PFSK-1 (cell line): ENCODE measurements around the gene ATG2B.

Source experiments
- FOXP2 ChIP-seq: optimal IDR thresholded peaks from 2 replicates; pipeline ENCODE3; 2011; ENCODE audit warnings: borderline replicate concordance, control low read depth, inconsistent platforms; ENCODE audit not compliant: insufficient read depth; ENCODE audit errors: extremely low read length, extremely low read depth
- POLR2AphosphoS5 ChIP-seq: IDR thresholded peaks from 2 replicates; pipeline ENCODE4 v1.6.1; 2012; ENCODE audit warnings: low read depth, mild to moderate bottlenecking, control low read depth, low read length, moderate library complexity
- SIN3A ChIP-seq: IDR thresholded peaks from 2 replicates; pipeline ENCODE4 v1.6.1; 2012; ENCODE audit warnings: mild to moderate bottlenecking, low read length, moderate library complexity, borderline replicate concordance; ENCODE audit not compliant: insufficient read depth
- TAF1 ChIP-seq: IDR thresholded peaks from 2 replicates; pipeline ENCODE4 v1.6.1; 2012; ENCODE audit warnings: low read length, control low read depth, borderline replicate concordance; ENCODE audit not compliant: insufficient read depth
- TF ChIP-seq, protein P1 (sequence below), 2 experiments: IDR thresholded peaks; 2 replicates each; pipeline versions ENCODE4 v1.6.1 to v1.8.0; 2011 to 2012; ENCODE audit warnings: low read depth in 2 of 2, low read length in 2 of 2, control low read depth in 1 of 2, inconsistent platforms in 1 of 2, mild to moderate bottlenecking in 1 of 2, moderate library complexity in 1 of 2; ENCODE audit not compliant: insufficient read depth in 1 of 2

ATG2B gene

GRCh38 chr14:96243785-96244184, 119.4 kb downstream of the ATG2B start:
- TF ChIP-seq SIN3A = no peak
- TF ChIP-seq POLR2AphosphoS5 = no peak
- TF ChIP-seq FOXP2 = no peak
- TF ChIP-seq TAF1 = no peak
- TF ChIP-seq, protein P1, sequence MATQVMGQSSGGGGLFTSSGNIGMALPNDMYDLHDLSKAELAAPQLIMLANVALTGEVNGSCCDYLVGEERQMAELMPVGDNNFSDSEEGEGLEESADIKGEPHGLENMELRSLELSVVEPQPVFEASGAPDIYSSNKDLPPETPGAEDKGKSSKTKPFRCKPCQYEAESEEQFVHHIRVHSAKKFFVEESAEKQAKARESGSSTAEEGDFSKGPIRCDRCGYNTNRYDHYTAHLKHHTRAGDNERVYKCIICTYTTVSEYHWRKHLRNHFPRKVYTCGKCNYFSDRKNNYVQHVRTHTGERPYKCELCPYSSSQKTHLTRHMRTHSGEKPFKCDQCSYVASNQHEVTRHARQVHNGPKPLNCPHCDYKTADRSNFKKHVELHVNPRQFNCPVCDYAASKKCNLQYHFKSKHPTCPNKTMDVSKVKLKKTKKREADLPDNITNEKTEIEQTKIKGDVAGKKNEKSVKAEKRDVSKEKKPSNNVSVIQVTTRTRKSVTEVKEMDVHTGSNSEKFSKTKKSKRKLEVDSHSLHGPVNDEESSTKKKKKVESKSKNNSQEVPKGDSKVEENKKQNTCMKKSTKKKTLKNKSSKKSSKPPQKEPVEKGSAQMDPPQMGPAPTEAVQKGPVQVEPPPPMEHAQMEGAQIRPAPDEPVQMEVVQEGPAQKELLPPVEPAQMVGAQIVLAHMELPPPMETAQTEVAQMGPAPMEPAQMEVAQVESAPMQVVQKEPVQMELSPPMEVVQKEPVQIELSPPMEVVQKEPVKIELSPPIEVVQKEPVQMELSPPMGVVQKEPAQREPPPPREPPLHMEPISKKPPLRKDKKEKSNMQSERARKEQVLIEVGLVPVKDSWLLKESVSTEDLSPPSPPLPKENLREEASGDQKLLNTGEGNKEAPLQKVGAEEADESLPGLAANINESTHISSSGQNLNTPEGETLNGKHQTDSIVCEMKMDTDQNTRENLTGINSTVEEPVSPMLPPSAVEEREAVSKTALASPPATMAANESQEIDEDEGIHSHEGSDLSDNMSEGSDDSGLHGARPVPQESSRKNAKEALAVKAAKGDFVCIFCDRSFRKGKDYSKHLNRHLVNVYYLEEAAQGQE (IDR thresholded peaks at IDR 0.05; ENCODE audit: insufficient read depth in 1 of 2, low read depth in 2 of 2, low read length in 2 of 2) = no peak

DNA sequence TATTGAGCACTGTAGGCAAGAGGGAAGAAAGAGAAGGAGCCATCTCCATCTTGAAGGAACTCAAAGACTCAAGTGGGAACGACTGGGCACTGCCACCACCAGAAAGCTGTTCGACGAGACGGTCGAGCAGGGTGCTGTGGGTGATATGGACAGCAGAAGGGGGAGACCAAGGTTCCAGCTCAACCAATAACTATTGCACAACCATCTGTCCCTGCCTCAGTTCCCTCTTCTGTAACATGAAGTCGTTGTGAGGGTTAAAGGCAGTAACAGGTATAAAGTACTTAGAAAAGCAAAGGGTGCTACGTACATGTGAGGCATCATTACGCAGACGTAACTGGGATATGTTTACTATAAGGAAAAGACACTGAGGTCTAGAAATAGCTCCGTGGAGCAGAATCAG, 121.0 kb downstream of the ATG2B start:
- TF ChIP-seq SIN3A (no peak), FOXP2 (no peak), TAF1 (no peak), POLR2AphosphoS5 (no peak)
- TF ChIP-seq, protein P1 (IDR thresholded peaks at IDR 0.05; ENCODE audit: insufficient read depth in 1 of 2, low read depth in 2 of 2, low read length in 2 of 2) = no peak

GRCh38 chr14:96240641-96241040, 122.5 kb downstream of the ATG2B start:
- TF ChIP-seq TAF1 = no peak
- no peak for TF ChIP-seq SIN3A
- TF ChIP-seq POLR2AphosphoS5 = no peak
- TF ChIP-seq FOXP2 = no peak
- TF ChIP-seq, protein P1 (IDR thresholded peaks at IDR 0.05; ENCODE audit: insufficient read depth in 1 of 2, low read depth in 2 of 2, low read length in 2 of 2) = no peak

DNA sequence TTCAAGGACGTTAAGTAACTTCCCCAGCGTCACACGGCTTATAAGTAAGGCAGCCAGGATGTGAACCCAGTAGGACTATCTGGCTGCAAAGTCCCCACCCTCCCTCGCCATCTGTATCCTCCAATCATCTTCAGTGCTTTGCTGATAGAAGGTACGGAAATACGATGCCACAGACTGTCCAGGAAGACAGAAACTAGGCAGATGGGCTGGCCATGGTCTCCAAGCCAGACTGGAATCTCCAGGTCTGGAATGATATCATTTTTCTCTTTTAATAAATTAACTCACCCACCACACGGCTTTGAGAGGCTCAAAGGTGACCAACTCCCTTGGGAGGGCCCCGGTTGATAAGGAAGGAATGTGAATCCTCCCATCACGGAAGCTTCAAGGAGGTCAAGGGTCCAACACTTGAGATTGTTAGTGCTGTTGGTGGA, 123.4 kb downstream of the ATG2B start:
- TF ChIP-seq TAF1 = no peak
- no peak for TF ChIP-seq FOXP2
- TF ChIP-seq, protein P1 (IDR thresholded peaks at IDR 0.05; ENCODE audit: insufficient read depth in 1 of 2, low read depth in 2 of 2, low read length in 2 of 2) = no peak
- TF ChIP-seq SIN3A = no peak
